ENCODE results near the gene CYTH3.

GRCh38 chr7:6149996-6150395, 122.4 kb downstream of the CYTH3 start:
- TF ChIP-seq PHF8 (conservative IDR thresholded peaks at IDR 0.05; ENCODE audit: low read depth, low read length), result no peak
- TF ChIP-seq CHD2 (IDR thresholded peaks at IDR 0.05; ENCODE audit: low read length), result no peak
- TF ChIP-seq POLR2A (IDR thresholded peaks at IDR 0.05; ENCODE audit: control extremely low read depth in 1 of 2, low read depth in 2 of 2, low read length in 2 of 2), result no peak
- no peak for TF ChIP-seq JUN (IDR thresholded peaks at IDR 0.05; ENCODE audit: low read depth, low read length)
- no peak for TF ChIP-seq CTCF (IDR thresholded peaks at IDR 0.05; ENCODE audit: control extremely low read depth in 1 of 3, insufficient read depth in 1 of 3, low read depth in 1 of 3, low read length in 3 of 3)
- no peak for TF ChIP-seq RFX5 (IDR thresholded peaks at IDR 0.05; ENCODE audit: borderline replicate concordance, low read depth, low read length)
- no peak for TF ChIP-seq ZNF274 (IDR thresholded peaks at IDR 0.05; ENCODE audit: borderline replicate concordance, extremely low read depth, low read length)
- no peak for TF ChIP-seq TBP (IDR thresholded peaks at IDR 0.05; ENCODE audit: low read depth, low read length)
- TF ChIP-seq EGR1 (IDR thresholded peaks at IDR 0.05; ENCODE audit: borderline replicate concordance, low read depth, low read length), result no peak
- TF ChIP-seq SUZ12 (IDR thresholded peaks at IDR 0.05; ENCODE audit: low read length), result no peak
- TF ChIP-seq CBX5 (IDR thresholded peaks at IDR 0.05; ENCODE audit: low read depth, low read length), result no peak
- no peak for TF ChIP-seq MAX (IDR thresholded peaks at IDR 0.05)
- TF ChIP-seq SRF (IDR thresholded peaks at IDR 0.05; ENCODE audit: low read depth, low read length), result no peak
- TF ChIP-seq POLR2AphosphoS5 (IDR thresholded peaks at IDR 0.05; ENCODE audit: low read depth, low read length), result no peak

All from H1 (cell line).